ENCODE data around the gene RGN.

GRCh38 chrX:47097018-47097417 is 18.8 kb downstream of the RGN start:
- no peak for TF ChIP-seq CTCF (conservative IDR thresholded peaks at IDR 0.05; ENCODE audit: low read depth, low read length)
- no peak for TF ChIP-seq EZH2 (IDR thresholded peaks at IDR 0.05; ENCODE audit: low read length, unreplicated experiment)

Data from PC-3 (cell line).